WTC11 (cell line): Measurements from ENCODE around the gene STAM. TPM values are rescaled to one million over a fixed set of nuclear protein-coding genes. Genes with fewer than 3 reads are reported as not detected.
A peak's percentile ranks its signal among the peaks of the same experiment; 100 is the strongest.

Experiments
- ATAC-seq: fragments of 200-7000 bp; cut with Tn5 transposase; 2 replicates; pipeline ENCODE4 v1.10.0; 2021; ENCODE audit warnings: mild to moderate bottlenecking, moderate library complexity
- CTCF ChIA-PET: fragments of 300-600 bp; sonication (Branson Sonifier 250); formaldehyde crosslinking; loops from one replicate; lab custom pipeline; 2021; ENCODE audit warnings: antibody characterized with exemption; lab: Charles Lee
- POLR2A ChIA-PET: fragments of 350-600 bp; sonication (Branson Sonifier 250); formaldehyde crosslinking; loops from one replicate; lab custom pipeline; 2021; ENCODE audit warnings: antibody characterized with exemption; lab: Charles Lee
- DNase-seq: peaks from one replicate; pipeline ENCODE4 v3.0.0; 2021; ENCODE audit warnings: low spot score
- H3K27ac Mint-ChIP-seq: 2 replicates; pipeline ENCODE4 v1.8.0; 2021; ENCODE audit warnings: mixed read lengths
- H3K27me3 Mint-ChIP-seq: 2 replicates; pipeline ENCODE4 v1.8.0; 2021; ENCODE audit warnings: low read depth, mild to moderate bottlenecking, moderate library complexity, mixed read lengths
- H3K36me3 Mint-ChIP-seq: 2 replicates; pipeline ENCODE4 v1.8.0; 2021; ENCODE audit warnings: mixed read lengths
- H3K4me1 Mint-ChIP-seq: 2 replicates; pipeline ENCODE4 v1.8.0; 2022; ENCODE audit warnings: mixed read lengths
- H3K4me3 Mint-ChIP-seq: 2 replicates; pipeline ENCODE4 v1.8.0; 2021; ENCODE audit warnings: mild to moderate bottlenecking, moderate library complexity, mixed read lengths
- H3K9me3 Mint-ChIP-seq: 2 replicates; pipeline ENCODE4 v1.8.0; 2021; ENCODE audit warnings: mixed read lengths
- CBFB ChIP-seq: sonication (generic); formaldehyde crosslinking; IDR thresholded peaks from 2 replicates; pipeline ENCODE4 v1.8.1; 2022; ENCODE audit warnings: mild to moderate bottlenecking, low read depth, missing genetic modification reagents
- CREM ChIP-seq: sonication (generic); formaldehyde crosslinking; IDR thresholded peaks from 2 replicates; pipeline ENCODE4 v1.8.1; 2022; ENCODE audit warnings: mild to moderate bottlenecking, missing genetic modification reagents, moderate library complexity
- ESRRA ChIP-seq: sonication (generic); formaldehyde crosslinking; IDR thresholded peaks from 2 replicates; pipeline ENCODE4 v1.8.1; 2022; ENCODE audit warnings: mild to moderate bottlenecking, missing genetic modification reagents, borderline replicate concordance
- FOXP1 ChIP-seq: sonication (generic); formaldehyde crosslinking; IDR thresholded peaks from 2 replicates; pipeline ENCODE4 v1.8.0; 2022; ENCODE audit warnings: missing genetic modification reagents, mild to moderate bottlenecking, moderate library complexity, borderline replicate concordance
- GRHL2 ChIP-seq: fragments of 250-450 bp; sonication (Bioruptor Pico); IDR thresholded peaks from 2 replicates; pipeline ENCODE4 v1.8.0; 2022; ENCODE audit warnings: mild to moderate bottlenecking, moderate library complexity; ENCODE audit not compliant: insufficient replicate concordance, severe bottlenecking
- JAZF1 ChIP-seq: fragments of 250-450 bp; sonication (Bioruptor Pico); IDR thresholded peaks from 2 replicates; pipeline ENCODE4 v1.9.0; 2021; ENCODE audit warnings: moderate library complexity, mild to moderate bottlenecking, inconsistent platforms
- NFYB ChIP-seq: sonication (generic); formaldehyde crosslinking; conservative IDR thresholded peaks from 2 replicates; pipeline ENCODE4 v1.8.0; 2022; ENCODE audit warnings: low read depth, missing genetic modification reagents
- NR3C1 ChIP-seq: sonication (generic); formaldehyde crosslinking; conservative IDR thresholded peaks from 2 replicates; pipeline ENCODE4 v1.8.1; 2023; ENCODE audit warnings: low read depth, mild to moderate bottlenecking, missing genetic modification reagents
- RELA ChIP-seq: sonication (generic); formaldehyde crosslinking; IDR thresholded peaks from 2 replicates; pipeline ENCODE4 v1.8.1; 2022; ENCODE audit warnings: missing genetic modification reagents, mild to moderate bottlenecking, borderline replicate concordance
- SP1 ChIP-seq: sonication (generic); formaldehyde crosslinking; conservative IDR thresholded peaks from 2 replicates; pipeline ENCODE4 v1.8.1; 2022; ENCODE audit warnings: missing genetic modification reagents
- ZNF263 ChIP-seq: sonication (generic); formaldehyde crosslinking; IDR thresholded peaks from 2 replicates; pipeline ENCODE4 v1.8.1; 2022; ENCODE audit warnings: low read depth, mild to moderate bottlenecking, moderate library complexity, missing genetic modification reagents
- ZNF396 ChIP-seq: fragments of 250-450 bp; sonication (Bioruptor Pico); IDR thresholded peaks from 2 replicates; pipeline ENCODE4 v1.8.0; 2021; ENCODE audit warnings: mild to moderate bottlenecking, moderate library complexity, borderline replicate concordance
- total RNA-seq: library from RNA; stranded (reverse); gene quantifications from 3 replicates; pipeline ENCODE4 v1.2.3, GENCODE V29; 2021
- TF ChIP-seq, protein P1 (sequence below): sonication (generic); formaldehyde crosslinking; IDR thresholded peaks from 2 replicates; pipeline ENCODE4 v1.8.1; 2022; ENCODE audit warnings: low read depth, missing genetic modification reagents, borderline replicate concordance
- TF ChIP-seq, protein P2 (sequence below): sonication (generic); formaldehyde crosslinking; IDR thresholded peaks from 2 replicates; pipeline ENCODE4 v1.8.0; 2023; ENCODE audit warnings: missing genetic modification reagents, mild to moderate bottlenecking, borderline replicate concordance

Gene STAM
- total RNA-seq, 1 experiment from 2014 or later, result 24.2 TPM

DNA sequence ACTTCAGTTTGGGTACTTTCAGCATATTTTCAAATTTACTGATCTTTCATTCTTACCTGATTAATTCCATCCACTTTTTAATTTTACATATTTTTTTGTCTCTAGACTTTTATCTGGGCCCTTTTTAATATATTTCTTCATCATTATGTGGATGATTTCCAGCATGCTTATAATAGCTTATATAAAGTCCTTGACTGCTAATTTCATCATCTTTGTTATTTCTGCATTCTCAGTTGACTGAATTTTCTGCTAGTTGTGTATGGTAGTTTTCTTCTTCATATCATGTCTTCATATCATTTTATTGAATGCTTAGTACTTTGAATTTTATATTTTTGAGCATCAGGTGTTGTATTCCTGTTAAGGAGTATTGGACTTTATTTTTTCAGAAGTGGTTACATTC lies 39.6 kb downstream of the STAM start:
- no peaks in the 10 kb centered on the region for H3K9me3 Mint-ChIP-seq
- ATAC-seq (no peak), DNase-seq (no peak)
- no peak overlapping the region for H3K27ac Mint-ChIP-seq
- no peaks in the 10 kb centered on the region for H3K27me3 Mint-ChIP-seq
- CTCF ChIA-PET, result no interaction called here
- H3K4me3 Mint-ChIP-seq, result no peak overlapping the region
- H3K36me3 Mint-ChIP-seq, result no peaks in the 10 kb centered on the region
- POLR2A ChIA-PET, result no interaction called here
- peaks cover 22% of the 10 kb centered on the region for H3K4me1 Mint-ChIP-seq
- TF ChIP-seq GRHL2 (CRISPR knock-in tag), result no peak

DNA sequence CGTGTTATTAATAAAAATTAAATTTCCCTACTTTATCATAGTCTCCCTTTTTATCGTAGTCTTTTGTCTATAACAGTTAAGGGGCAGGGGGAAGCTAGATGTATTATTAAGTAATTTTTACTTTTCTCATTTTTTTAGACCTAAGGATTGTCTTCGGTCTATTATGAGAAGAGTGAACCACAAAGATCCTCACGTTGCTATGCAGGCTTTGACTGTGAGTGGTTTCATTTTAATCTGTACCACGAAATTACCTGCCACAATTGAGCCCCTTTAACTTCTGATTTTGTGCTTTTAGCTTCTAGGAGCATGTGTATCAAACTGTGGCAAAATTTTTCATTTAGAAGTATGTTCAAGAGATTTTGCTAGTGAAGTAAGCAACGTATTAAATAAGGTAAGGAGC lies 40.6 kb downstream of the STAM start:
- no peak for ATAC-seq
- Mint-ChIP-seq H3K27ac (no peak overlapping the region), H3K27me3 (no peaks in the 10 kb centered on the region), H3K4me3 (no peak overlapping the region), H3K9me3 (no peaks in the 10 kb centered on the region), H3K36me3 (no peaks in the 10 kb centered on the region), H3K4me1 (peaks cover 16% of the 10 kb centered on the region)
- CTCF ChIA-PET, result no interaction called here
- no peak for TF ChIP-seq SP1 (CRISPR knock-in tag)
- no peak for TF ChIP-seq RELA
- TF ChIP-seq ZNF396 (CRISPR knock-in tag), result no peak
- TF ChIP-seq FOXP1 (CRISPR knock-in tag), result no peak
- TF ChIP-seq ESRRA, result no peak
- TF ChIP-seq NFYB (CRISPR knock-in tag), result no peak
- TF ChIP-seq NR3C1, result no peak
- TF ChIP-seq CBFB (CRISPR knock-in tag), result no peak
- TF ChIP-seq ZNF263, result no peak
- DNase-seq, result no peak
- POLR2A ChIA-PET, result no interaction called here

DNA sequence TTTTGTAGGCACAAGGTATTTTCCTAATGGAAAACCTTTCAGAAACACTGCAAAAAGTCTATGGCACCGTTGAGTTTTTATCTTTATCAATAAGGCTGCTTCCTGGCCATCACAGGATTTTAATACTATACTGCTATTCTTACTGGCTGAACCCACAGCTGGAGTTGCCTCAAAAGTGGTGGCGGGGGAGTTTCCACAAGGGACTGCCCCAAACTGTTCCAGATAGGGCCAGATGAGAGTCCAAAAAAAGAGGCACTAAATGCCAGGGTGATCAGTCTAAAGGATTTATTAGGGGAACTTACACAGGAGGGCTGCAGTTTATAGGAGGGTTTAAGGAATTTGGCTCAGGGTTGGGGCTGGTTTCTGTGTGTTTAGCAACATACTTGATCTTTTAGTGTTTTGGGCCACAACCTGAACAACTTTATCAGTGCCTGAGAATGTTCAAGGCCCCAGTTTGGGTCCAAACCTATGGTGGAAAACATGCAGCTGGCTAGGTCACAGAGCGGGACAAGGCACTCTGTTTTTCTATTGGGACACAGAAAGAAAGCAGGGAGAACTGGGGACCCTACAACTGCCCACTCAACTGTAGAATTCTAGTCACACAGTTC lies 41.4 kb downstream of the STAM start:
- no peak overlapping the region for H3K4me3 Mint-ChIP-seq
- ChIA-PET POLR2A (no interaction called here), CTCF (interaction anchor here (1.0 kb wide), 1 partner anchor 9 kb away, joined by 3 read pairs; no protein-coding TSS in a partner anchor)
- no peaks in the 10 kb centered on the region for H3K9me3 Mint-ChIP-seq
- no peak for DNase-seq
- ATAC-seq, result no peak
- no peaks in the 10 kb centered on the region for H3K36me3 Mint-ChIP-seq
- peaks cover 8% of the 10 kb centered on the region for H3K4me1 Mint-ChIP-seq
- no peak for TF ChIP-seq ZNF263
- TF ChIP-seq CREM, result no peak
- TF ChIP-seq, protein P1, sequence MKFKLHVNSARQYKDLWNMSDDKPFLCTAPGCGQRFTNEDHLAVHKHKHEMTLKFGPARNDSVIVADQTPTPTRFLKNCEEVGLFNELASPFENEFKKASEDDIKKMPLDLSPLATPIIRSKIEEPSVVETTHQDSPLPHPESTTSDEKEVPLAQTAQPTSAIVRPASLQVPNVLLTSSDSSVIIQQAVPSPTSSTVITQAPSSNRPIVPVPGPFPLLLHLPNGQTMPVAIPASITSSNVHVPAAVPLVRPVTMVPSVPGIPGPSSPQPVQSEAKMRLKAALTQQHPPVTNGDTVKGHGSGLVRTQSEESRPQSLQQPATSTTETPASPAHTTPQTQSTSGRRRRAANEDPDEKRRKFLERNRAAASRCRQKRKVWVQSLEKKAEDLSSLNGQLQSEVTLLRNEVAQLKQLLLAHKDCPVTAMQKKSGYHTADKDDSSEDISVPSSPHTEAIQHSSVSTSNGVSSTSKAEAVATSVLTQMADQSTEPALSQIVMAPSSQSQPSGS (CRISPR knock-in tag), result no peak
- TF ChIP-seq JAZF1, result no peak
- H3K27ac Mint-ChIP-seq, result peak overlapping the region; percentile 81; the same call in 1 of the 2 replicates
- H3K27me3 Mint-ChIP-seq, result no peaks in the 10 kb centered on the region

DNA sequence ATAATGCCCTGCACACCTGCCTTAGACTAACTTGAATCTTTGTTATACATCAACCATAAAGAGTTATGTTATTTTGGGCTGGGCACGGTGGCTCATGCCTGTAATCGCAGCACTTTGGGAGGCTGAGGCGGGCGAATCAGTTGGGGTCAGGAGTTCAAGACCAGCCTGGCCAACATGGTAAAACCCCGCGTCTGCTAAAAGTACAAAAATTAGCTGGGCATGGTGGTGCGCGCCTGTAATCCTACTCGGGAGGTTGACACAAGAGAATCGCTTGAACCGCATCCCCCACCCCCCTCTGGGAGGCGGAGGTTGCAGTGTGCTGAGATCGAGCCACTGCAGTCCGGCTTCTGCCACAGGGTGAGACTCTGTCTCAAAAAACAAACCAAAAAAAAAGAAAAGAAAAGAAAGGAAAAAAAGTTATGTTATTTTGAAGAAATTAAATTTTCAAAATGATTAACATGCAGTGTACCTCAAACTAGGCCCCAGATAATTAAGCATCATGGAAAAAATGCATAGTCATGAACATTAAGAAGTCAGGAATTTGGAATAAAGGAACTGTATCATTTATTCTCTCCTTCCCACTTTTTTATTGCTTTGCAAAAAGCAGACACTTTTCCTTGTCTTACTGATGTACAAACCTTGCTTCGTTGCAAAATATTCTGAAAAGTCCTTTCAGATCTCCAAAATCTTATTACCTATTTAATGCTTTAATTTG lies 43.3 kb downstream of the STAM start:
- CTCF ChIA-PET, result no interaction called here
- H3K27ac Mint-ChIP-seq, result no peak overlapping the region
- DNase-seq (no peak), ATAC-seq (no peak)
- POLR2A ChIA-PET, result no interaction called here
- no peaks in the 10 kb centered on the region for H3K9me3 Mint-ChIP-seq
- no peaks in the 10 kb centered on the region for H3K27me3 Mint-ChIP-seq
- no peaks in the 10 kb centered on the region for H3K36me3 Mint-ChIP-seq
- peaks cover 8% of the 10 kb centered on the region for H3K4me1 Mint-ChIP-seq
- TF ChIP-seq, protein P2, sequence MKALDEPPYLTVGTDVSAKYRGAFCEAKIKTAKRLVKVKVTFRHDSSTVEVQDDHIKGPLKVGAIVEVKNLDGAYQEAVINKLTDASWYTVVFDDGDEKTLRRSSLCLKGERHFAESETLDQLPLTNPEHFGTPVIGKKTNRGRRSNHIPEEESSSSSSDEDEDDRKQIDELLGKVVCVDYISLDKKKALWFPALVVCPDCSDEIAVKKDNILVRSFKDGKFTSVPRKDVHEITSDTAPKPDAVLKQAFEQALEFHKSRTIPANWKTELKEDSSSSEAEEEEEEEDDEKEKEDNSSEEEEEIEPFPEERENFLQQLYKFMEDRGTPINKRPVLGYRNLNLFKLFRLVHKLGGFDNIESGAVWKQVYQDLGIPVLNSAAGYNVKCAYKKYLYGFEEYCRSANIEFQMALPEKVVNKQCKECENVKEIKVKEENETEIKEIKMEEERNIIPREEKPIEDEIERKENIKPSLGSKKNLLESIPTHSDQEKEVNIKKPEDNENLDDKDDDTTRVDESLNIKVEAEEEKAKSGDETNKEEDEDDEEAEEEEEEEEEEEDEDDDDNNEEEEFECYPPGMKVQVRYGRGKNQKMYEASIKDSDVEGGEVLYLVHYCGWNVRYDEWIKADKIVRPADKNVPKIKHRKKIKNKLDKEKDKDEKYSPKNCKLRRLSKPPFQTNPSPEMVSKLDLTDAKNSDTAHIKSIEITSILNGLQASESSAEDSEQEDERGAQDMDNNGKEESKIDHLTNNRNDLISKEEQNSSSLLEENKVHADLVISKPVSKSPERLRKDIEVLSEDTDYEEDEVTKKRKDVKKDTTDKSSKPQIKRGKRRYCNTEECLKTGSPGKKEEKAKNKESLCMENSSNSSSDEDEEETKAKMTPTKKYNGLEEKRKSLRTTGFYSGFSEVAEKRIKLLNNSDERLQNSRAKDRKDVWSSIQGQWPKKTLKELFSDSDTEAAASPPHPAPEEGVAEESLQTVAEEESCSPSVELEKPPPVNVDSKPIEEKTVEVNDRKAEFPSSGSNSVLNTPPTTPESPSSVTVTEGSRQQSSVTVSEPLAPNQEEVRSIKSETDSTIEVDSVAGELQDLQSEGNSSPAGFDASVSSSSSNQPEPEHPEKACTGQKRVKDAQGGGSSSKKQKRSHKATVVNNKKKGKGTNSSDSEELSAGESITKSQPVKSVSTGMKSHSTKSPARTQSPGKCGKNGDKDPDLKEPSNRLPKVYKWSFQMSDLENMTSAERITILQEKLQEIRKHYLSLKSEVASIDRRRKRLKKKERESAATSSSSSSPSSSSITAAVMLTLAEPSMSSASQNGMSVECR, result no peak
- TF ChIP-seq, all 79 proteins: peak for 0
- H3K4me3 Mint-ChIP-seq, result no peak overlapping the region
